COLO668 (cell line): Measurements from ENCODE around the gene PPP1R1C.
"Not testable (repeated sequence)": the region's sequence is repeated elsewhere in the genome, so short reads cannot be mapped to it uniquely, and the experiment has no call there.

Experiments used
- DNase-seq: peaks from one replicate; lab custom pipeline; 2025; ENCODE audit not compliant: unreplicated experiment; lab: John Stamatoyannopoulos, UW

PPP1R1C gene

DNA sequence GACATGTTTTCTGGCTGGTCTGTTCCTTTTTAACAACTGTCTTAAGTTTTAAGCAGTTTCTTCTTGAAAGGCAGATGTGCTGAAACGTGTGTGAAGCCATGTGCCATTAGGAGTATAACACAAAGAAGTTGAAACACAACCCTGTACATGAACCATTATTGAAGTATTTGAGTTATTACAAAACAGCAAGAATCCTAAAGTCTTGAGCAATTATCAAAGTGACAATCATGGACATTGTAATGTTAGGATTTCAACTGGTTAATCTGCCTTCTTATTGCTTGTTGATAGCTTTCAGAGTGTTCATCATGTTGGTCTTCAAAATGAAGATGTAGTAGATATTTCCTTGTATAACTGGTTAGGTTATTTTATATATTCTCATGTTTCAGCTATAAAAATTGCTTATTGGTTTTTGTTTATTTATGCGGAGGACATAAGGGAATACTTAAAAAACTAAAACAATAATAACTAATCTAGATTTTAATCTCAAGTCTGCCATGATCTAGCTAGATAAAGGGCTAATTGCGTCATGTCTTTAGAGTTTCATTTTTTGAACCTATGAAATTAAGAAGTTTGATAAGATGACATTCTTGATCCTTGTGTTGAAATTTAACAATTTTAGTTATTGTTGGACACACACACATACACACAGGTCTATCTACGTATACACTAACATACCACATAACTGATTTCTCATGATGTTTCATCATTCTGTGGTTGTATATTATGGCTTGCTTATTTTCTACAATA is 21.1 kb downstream of the PPP1R1C start:
- DNase-seq = no peak

DNA sequence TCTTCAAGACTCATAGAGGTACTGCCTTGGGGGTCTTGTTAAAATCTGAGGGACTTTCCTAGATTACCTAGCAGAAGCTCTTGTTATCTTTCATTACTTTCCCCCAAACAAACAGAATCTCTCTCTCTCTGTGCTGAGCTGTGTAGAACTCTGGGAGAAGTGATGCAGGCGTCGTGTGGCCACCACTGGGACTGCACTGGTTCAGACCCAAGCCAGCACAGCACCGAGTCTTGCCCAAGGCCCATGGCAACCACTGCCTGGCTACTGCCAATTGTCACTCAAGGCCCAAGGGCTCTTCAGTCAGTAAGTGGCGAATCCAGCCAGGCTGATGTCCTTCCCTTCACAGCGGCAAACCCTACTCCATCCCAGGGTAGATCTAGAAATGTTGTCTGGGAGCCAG is 28.6 kb downstream of the PPP1R1C start:
- DNase-seq = no peak

DNA sequence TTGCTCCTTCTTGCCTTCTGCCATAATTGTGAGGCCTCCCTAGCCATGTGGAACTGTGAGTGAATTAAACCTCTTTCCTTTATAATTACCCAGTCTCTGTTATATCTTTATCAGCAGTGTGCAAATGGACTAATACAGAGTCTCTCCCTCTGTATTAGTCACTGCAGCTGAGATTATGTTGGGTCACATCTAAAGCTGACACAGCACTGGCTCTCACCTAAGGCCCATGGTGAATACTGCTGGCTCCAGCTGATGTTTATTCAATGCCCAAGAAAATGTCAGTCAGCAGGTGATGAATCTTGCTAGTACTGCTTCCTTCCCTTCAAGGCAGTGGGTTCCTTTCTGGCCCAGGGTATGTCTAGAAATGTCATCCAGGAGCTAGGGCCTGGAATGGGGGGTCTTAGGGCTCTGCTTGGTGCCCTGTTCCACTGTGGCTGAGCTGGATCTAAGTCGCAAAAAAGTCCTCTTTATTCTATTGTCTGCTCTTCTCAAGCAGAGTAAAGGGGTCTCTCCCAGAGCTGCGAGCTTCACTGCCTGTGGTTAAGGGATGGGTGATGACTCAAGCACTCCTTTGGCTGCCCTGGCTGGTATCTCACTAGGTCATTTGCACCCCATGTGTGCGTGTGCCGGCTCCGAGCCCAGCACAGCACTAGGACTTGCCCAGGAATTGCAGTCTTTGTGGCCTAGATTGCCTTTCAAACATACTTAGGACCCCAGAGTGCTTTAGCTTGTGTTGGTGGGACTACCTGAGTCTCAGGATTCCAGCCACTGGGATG is 29.9 kb downstream of the PPP1R1C start:
- no peak for DNase-seq

DNA sequence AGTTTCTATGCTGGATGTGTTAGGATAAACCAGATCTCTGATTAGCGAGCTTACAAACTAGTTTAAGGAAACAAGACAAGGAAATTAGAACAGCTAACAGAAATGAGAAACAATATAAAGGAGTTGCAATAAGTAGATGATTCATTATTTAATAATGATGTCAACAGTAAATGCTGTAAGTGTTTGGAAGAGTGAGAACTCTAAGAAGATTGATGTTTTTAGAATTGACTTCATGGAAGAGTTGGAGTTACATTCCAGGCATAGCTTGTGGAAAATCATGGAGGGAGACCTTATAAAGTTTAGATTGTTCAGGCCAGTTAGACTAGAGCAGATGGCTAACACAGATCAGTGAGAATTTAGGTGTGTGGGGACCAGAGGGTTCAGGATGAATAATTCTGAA is 32.6 kb downstream of the PPP1R1C start:
- DNase-seq = no peak

DNA sequence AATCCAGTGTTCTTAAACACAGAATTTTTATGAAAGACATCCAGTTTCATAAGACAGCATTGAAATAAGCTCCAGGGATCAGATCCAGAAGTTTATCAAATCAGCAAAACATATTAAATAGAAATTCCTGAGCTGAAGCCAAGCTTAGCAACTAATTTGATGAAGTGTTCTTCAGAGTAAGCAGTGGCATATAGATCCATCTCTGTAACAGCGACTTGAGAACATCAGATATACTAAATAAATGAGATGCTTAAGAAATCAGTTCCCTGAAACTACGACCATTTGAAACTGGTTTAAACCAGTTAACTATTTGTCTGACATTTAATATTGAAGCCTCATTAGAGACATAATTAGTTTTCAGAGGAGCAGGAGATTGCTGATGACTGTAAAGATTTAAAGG is 34.1 kb downstream of the PPP1R1C start:
- DNase-seq = no peak

DNA sequence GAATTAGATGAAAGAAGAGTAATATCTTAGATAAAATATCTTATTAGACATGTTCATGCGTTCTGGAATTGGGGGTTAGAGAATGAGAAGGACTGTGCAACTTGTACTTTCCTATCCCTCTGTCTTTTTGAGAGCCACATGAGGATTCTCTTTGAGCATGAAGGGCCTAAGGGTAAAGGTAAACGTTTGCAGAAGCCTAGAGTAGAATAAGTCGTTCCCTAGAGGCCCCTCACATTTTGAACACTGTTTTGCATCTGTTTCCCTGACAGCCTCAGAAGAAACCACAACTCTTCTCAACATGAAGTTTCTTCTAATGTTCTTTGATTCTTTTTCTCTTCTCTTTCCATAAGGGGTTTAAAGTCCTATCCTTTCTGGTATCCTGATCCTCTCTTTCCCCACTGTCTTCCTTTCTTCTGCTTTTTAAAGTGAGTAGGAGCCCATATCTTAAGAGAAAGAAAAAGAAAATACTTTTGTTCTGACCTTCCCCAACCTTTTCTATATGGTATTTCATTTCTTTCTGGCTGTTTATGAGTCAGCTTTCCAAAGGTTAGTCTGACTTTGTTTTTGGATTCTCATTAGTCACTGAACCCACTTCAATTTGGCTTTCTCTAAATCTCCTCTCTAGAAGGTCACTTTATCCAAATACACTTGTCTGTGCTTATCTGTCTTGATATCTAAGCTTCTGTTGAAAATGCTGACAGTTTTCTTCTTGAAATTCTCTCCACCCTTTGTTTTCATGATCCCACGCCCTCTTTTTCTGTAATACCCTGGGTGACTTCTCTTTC is 34.8 kb downstream of the PPP1R1C start:
- DNase-seq = no peak

DNA sequence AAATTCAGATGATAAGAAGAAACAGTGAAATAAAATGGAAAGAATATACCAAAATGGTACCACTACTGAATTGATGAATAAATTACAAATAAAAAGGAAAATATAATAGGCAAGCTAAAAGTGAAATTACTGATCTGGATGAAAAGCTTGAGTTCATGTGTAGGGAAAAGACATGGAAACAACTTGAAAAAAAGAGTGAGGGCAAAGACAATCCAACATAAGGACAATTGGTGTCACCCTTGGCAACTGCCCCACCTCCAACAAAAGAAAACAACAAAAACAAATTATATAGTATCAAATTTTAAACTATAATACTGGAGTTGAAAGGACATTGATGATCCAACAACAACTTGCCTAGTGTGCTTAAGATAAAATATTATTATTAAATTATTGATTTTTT is 37.6 kb downstream of the PPP1R1C start:
- no peak for DNase-seq

DNA sequence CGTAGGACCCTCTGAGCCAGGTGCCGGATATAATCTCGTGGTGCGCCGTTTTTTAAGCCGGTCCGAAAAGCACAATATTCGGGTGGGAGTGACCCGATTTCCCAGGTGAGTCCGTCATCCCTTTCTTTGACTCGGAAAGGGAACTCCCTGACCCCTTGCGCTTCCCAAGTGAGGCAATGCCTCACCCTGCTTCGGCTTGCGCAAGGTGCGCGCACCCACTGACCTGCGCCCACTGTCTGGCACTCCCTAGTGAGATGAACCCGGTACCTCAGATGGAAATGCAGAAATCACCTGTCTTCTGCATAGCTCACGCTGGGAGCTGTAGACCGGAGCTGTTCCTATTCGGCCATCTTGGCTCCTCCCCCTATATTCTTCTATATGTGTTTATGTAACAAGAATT is 45.2 kb downstream of the PPP1R1C start:
- not testable (repeated sequence) for DNase-seq

DNA sequence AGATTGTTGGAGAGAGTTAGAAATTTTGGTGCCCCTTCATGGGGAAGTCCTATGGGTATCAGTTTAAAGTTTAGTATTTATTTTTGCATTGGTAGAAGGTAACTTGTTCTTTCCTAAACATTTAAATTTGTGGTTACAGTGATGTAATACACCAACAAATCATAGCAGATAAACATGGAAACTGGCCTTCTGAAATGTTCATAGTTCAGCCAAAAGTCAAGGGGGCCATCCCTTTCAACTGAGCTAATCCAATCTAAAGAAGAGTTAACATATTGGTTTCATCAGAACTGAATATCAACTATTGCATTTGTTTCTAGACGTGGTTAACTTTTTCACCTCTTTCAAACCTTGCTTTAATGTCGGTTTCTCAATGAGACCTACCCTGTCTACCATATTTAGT is 46.3 kb downstream of the PPP1R1C start:
- DNase-seq = no peak

DNA sequence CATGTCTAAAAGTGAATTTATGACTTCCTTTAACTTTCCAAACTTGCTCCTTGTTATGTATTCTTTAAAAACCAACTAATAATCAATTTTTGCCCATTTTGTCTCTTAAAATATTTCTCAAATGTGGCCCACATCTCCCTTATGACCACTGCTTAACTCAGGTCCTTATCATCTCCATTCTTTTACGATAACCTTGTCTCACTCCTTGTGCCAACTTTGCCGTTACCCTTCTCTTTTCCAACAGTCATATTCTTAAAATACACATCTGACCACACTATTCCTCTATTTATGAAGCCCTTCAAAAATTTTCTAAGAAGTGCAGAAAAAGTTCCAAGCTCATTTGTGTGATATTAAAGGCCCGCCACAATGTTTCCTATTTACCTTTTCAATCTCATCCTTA is 47.8 kb downstream of the PPP1R1C start:
- DNase-seq = no peak

DNA sequence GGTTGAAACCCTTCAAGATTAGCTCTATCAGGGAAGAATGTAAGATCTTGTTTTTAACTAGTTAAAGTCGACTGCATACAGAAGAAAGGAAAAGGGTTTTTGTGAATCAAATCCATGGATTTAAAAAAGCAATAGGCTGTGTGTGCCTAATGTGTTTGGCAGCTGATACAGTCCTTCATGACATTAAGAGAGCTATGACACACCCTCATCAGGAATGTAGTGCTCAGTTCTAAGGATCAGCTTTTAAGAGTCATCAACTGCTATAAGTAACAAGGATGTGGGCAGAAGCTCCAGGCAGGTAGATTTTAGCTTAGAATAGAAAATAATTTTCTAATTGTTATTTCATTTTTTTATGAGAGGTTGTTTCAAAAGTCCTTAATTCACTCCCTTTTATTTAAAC is 52.9 kb downstream of the PPP1R1C start:
- no peak for DNase-seq

DNA sequence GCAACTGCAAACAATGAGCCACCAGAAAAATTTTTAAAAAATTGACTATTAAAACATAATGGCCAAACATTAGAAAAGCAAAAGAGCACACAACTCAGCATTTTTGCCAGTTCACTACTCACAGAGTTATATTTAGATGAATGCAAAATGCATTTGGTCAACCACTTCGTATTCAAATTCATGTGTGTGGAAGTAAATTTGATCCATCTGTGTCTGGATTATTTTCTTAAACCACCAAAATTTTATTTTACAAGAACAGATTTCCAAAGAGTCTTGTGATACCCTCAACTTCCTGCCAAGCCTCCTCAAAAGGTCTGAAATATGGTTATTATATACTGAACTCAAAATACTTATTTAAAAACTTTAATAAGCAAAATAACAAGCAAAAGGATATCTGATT is 57.4 kb downstream of the PPP1R1C start:
- no peak for DNase-seq

DNA sequence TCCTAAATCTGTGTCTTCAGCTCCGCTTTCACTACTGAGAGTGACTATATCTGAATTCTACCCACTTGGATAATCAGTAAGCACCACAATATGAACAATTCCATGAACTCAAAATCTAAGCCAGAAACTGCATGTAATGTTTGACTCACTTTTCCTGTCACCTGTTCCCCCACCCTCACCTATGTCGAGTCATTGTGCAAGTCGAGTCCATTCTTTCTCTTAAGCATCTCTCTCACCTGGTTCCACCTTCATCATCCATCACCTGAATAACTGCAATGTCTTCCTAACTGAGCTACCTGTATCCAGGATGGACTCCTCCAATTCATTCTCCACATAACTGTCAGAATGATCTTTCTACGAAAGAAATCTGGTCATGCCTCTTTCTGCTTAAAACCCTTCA is 58.2 kb downstream of the PPP1R1C start:
- DNase-seq = no peak

DNA sequence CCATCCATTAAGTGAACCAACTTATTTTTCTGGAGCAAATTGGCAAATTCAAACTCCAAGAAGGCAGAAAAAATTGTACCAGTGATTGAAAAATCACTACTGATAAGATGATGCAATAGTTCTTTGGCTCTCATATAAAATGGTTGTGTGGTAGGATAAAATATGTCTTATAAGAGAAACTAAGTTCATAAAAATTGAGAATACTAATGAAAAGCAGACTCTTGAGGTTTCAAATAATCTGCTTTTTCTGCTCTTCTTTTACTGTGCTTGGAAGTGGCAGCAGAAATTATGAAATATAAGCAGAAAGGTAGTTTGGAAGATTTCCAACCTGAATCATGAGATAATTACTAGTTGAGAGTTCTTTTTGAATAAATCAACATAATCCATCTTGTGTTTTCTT is 61.9 kb downstream of the PPP1R1C start:
- no peak for DNase-seq

DNA sequence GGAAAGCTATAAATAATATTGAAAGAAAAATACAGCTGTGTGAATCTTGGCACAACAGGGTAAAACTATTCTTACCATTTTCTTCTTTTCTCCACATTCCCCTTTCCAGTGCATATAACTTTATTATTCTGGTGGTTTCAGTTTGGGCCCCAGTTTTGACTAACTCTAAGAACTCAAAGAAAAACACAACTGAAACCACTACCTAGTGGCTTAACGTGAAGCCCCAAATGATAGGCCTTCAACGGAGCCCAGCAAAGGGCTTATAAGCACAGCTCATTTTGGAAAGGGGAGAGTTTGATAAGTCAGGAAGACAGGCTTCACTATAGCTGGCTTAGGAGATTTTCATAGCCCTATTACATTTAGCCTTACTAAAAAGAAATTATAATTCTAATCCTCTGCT is 62.4 kb downstream of the PPP1R1C start:
- no peak for DNase-seq

DNA sequence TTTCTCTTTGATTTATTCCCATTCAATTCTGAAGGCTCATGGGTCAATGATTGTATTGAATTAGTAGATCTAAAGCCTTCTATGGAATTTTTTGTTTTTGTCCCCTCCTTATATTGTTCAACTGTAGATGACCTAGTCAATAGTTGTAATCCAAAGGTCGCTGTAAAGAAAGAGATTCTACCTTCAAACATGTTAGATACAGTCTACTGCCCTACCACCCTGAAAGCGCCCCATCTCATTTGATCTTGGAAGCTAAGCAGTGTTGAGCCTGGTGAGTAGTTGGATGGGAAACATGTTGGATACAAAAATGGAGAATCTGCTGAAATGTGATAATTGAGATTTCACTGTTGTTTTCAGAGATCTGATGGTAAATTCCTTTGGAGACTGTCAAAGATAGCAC is 63.0 kb downstream of the PPP1R1C start:
- DNase-seq = no peak

DNA sequence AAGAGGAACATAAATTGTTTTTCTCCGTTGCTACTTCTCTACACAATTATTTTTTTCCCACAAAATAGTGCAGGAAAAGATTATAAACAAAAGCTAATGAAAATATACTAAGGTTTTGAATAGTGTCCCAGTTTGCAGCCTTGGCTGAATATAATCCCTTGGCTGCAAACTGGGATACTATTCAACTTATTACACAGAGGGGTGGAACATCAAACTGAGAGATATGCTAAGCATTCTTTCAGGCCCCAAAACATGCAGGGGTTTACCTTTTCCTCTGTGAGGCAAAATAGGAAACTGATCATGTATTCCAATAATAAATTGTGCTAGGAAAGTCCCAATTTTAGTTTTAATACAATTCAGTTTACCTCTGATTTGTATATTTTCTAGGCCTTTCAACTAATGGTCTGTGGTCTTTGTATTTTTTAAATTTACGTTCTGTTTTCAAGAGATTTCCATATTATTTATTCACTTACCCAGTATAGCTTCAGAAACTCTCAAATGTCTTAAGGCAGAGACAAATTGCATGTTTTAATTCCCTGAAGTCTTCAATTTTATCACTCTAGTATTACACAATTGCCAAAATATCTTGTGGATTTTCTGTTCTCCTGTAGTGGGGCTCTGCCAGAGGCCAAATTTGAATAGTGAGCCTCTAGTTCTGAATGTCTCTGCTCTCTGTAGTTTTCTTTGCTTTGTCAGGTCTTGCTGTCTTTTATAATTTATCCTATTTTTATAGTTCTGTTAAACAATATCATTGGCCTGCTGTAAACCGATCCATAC is 63.9 kb downstream of the PPP1R1C start:
- DNase-seq = no peak

DNA sequence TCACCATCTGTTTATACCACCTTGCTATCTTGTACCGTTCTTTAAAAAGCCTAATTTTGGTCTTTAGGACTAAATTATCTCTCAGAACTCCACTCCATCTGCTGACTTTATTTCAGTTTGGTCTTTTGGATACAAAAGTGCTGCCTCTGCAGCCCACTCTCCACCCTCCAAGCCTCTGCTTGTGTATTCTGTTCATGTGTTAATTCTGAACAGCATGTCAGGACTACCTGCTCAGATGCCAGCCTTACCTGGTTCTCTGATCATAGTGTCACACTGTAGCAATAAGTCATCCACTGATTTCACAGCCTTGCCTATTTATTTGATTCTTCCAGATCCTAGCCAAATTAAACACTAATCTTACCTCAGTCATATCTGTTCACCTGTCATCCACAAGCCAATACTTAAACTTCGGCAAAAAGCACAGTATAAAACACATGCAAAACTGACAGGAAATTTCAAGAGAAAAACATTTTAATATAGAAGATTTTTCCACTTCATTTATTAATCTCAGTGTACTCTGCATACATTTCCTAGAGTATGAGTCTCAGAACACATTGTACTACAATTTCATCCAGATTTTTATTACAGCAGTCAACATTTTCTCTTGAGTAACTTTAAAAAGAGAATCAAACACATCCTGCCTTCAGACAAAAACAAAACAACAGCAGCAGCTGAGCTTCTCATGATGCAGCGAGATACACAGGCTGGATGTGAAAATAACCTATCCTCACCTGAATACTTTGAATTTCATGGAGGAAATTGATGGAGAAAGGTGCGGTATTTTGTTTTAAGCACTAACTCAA is 64.9 kb downstream of the PPP1R1C start:
- no peak for DNase-seq

DNA sequence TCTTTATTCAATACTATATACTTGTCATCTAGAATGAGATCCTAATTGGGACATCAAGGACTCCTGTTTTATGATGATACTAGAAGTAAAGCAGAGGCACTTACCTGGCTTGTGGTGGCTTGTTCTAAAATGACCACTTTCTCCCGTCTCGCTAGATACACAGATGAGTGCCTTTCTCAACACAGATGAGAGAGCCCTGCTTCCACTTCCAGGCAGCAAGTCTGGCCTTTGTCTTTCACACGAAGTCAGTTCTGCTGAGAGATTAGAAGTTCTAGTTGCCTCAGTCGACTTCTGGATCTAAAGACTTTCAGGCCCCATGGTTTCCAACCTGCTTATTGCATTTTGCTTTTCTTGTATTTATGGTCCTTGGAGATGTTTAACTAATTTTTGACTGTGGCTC is 70.3 kb downstream of the PPP1R1C start:
- DNase-seq = no peak

DNA sequence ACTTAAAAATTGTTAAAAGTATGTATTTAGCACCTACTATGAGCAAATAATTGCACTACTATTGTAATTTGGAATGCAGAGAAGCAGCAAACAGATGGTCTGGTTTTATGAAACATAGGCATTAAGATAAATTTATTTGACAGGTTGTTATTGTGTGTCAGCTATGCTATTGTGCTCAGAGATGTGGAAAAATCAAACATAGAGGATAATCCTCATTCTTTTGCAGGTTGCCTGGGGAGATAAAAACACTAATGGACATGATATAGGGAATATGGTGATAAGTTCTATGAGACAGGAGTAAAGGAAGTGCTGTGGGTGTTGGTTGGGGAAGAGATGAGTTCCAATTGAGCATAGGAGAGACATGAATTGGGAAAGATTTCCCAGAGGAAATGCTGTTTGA is 71.3 kb downstream of the PPP1R1C start:
- DNase-seq = no peak
